WTC11 (cell line): ENCODE measurements around the gene MEIKIN. TPM values are rescaled to one million over a fixed set of nuclear protein-coding genes. Genes with fewer than 3 reads are reported as not detected.

Experiments used
- ATAC-seq: fragments of 200-7000 bp; cut with Tn5 transposase; 2 replicates; pipeline ENCODE4 v1.10.0; 2021; ENCODE audit warnings: mild to moderate bottlenecking, moderate library complexity
- CTCF ChIA-PET: fragments of 300-600 bp; sonication (Branson Sonifier 250); formaldehyde crosslinking; loops from one replicate; lab custom pipeline; 2021; ENCODE audit warnings: antibody characterized with exemption; lab: Charles Lee
- POLR2A ChIA-PET: fragments of 350-600 bp; sonication (Branson Sonifier 250); formaldehyde crosslinking; loops from one replicate; lab custom pipeline; 2021; ENCODE audit warnings: antibody characterized with exemption; lab: Charles Lee
- DNase-seq: peaks from one replicate; pipeline ENCODE4 v3.0.0; 2021; ENCODE audit warnings: low spot score
- H3K27ac Mint-ChIP-seq: 2 replicates; pipeline ENCODE4 v1.8.0; 2021; ENCODE audit warnings: mixed read lengths
- H3K27me3 Mint-ChIP-seq: 2 replicates; pipeline ENCODE4 v1.8.0; 2021; ENCODE audit warnings: low read depth, mild to moderate bottlenecking, moderate library complexity, mixed read lengths
- H3K36me3 Mint-ChIP-seq: 2 replicates; pipeline ENCODE4 v1.8.0; 2021; ENCODE audit warnings: mixed read lengths
- H3K4me1 Mint-ChIP-seq: 2 replicates; pipeline ENCODE4 v1.8.0; 2022; ENCODE audit warnings: mixed read lengths
- H3K4me3 Mint-ChIP-seq: 2 replicates; pipeline ENCODE4 v1.8.0; 2021; ENCODE audit warnings: mild to moderate bottlenecking, moderate library complexity, mixed read lengths
- H3K9me3 Mint-ChIP-seq: 2 replicates; pipeline ENCODE4 v1.8.0; 2021; ENCODE audit warnings: mixed read lengths
- E2F5 ChIP-seq: sonication (generic); formaldehyde crosslinking; IDR thresholded peaks from 2 replicates; pipeline ENCODE4 v1.8.1; 2022; ENCODE audit warnings: mild to moderate bottlenecking, moderate library complexity, missing genetic modification reagents
- ESRRA ChIP-seq: sonication (generic); formaldehyde crosslinking; IDR thresholded peaks from 2 replicates; pipeline ENCODE4 v1.8.1; 2022; ENCODE audit warnings: mild to moderate bottlenecking, missing genetic modification reagents, borderline replicate concordance
- ETV6 ChIP-seq: sonication (generic); formaldehyde crosslinking; IDR thresholded peaks from 2 replicates; pipeline ENCODE4 v1.8.1; 2022; ENCODE audit warnings: mild to moderate bottlenecking, missing genetic modification reagents
- GABPB1 ChIP-seq: sonication (generic); formaldehyde crosslinking; IDR thresholded peaks from 2 replicates; pipeline ENCODE4 v1.8.1; 2023; ENCODE audit warnings: mild to moderate bottlenecking, missing genetic modification reagents
- MLX ChIP-seq: sonication (generic); formaldehyde crosslinking; IDR thresholded peaks from 2 replicates; pipeline ENCODE4 v1.8.1; 2023; ENCODE audit warnings: mild to moderate bottlenecking, missing genetic modification reagents, moderate library complexity
- MXD4 ChIP-seq: fragments of 250-450 bp; sonication (Bioruptor Pico); IDR thresholded peaks from 2 replicates; pipeline ENCODE4 v1.8.0; 2021; ENCODE audit warnings: mild to moderate bottlenecking, moderate library complexity, borderline replicate concordance
- MYBL2 ChIP-seq: sonication (generic); formaldehyde crosslinking; IDR thresholded peaks from 2 replicates; pipeline ENCODE4 v1.8.1; 2023; ENCODE audit warnings: mild to moderate bottlenecking, moderate library complexity, missing genetic modification reagents
- NFATC4 ChIP-seq: fragments of 250-450 bp; sonication (Bioruptor Pico); IDR thresholded peaks from 2 replicates; pipeline ENCODE4 v1.9.0; 2021; ENCODE audit warnings: mild to moderate bottlenecking
- NFYB ChIP-seq: sonication (generic); formaldehyde crosslinking; conservative IDR thresholded peaks from 2 replicates; pipeline ENCODE4 v1.8.0; 2022; ENCODE audit warnings: low read depth, missing genetic modification reagents
- NR2C2 ChIP-seq: sonication (generic); formaldehyde crosslinking; IDR thresholded peaks from 2 replicates; pipeline ENCODE4 v1.8.0; 2022; ENCODE audit warnings: mild to moderate bottlenecking, missing genetic modification reagents
- NR3C1 ChIP-seq: sonication (generic); formaldehyde crosslinking; conservative IDR thresholded peaks from 2 replicates; pipeline ENCODE4 v1.8.1; 2023; ENCODE audit warnings: low read depth, mild to moderate bottlenecking, missing genetic modification reagents
- PRDM15 ChIP-seq: sonication (generic); formaldehyde crosslinking; IDR thresholded peaks from 2 replicates; pipeline ENCODE4 v1.8.0; 2022; ENCODE audit warnings: missing genetic modification reagents
- SMAD3 ChIP-seq: sonication (generic); formaldehyde crosslinking; IDR thresholded peaks from 2 replicates; pipeline ENCODE4 v1.8.0; 2022; ENCODE audit warnings: missing genetic modification reagents, mild to moderate bottlenecking, borderline replicate concordance
- SMAD4 ChIP-seq: sonication (generic); formaldehyde crosslinking; IDR thresholded peaks from 2 replicates; pipeline ENCODE4 v1.8.0; 2022; ENCODE audit warnings: mild to moderate bottlenecking, missing genetic modification reagents
- SOX15 ChIP-seq: fragments of 250-450 bp; sonication (Bioruptor Pico); IDR thresholded peaks from 2 replicates; pipeline ENCODE4 v1.9.0; 2021; ENCODE audit warnings: mild to moderate bottlenecking
- ZNF396 ChIP-seq: fragments of 250-450 bp; sonication (Bioruptor Pico); IDR thresholded peaks from 2 replicates; pipeline ENCODE4 v1.8.0; 2021; ENCODE audit warnings: mild to moderate bottlenecking, moderate library complexity, borderline replicate concordance
- ZNF423 ChIP-seq: fragments of 250-450 bp; sonication (Bioruptor Pico); IDR thresholded peaks from 2 replicates; pipeline ENCODE4 v2.1.2; 2022; ENCODE audit warnings: mild to moderate bottlenecking, moderate library complexity
- ZNF671 ChIP-seq: fragments of 250-450 bp; sonication (Bioruptor Pico); IDR thresholded peaks from 2 replicates; pipeline ENCODE4 v1.8.0; 2021; ENCODE audit warnings: mild to moderate bottlenecking
- total RNA-seq: library from RNA; stranded (reverse); gene quantifications from 3 replicates; pipeline ENCODE4 v1.2.3, GENCODE V29; 2021
- TF ChIP-seq, protein P1 (sequence below): sonication (generic); formaldehyde crosslinking; IDR thresholded peaks from 2 replicates; pipeline ENCODE4 v1.8.0; 2023; ENCODE audit warnings: missing genetic modification reagents
- TF ChIP-seq, protein P2 (sequence below): sonication (generic); formaldehyde crosslinking; IDR thresholded peaks from 2 replicates; pipeline ENCODE4 v1.8.1; 2023; ENCODE audit warnings: mild to moderate bottlenecking, missing genetic modification reagents, moderate library complexity
- TF ChIP-seq, protein P3 (sequence below): sonication (generic); formaldehyde crosslinking; IDR thresholded peaks from 2 replicates; pipeline ENCODE4 v1.8.1; 2022; ENCODE audit warnings: low read depth, missing genetic modification reagents, borderline replicate concordance
- TF ChIP-seq, protein P4 (sequence below): sonication (generic); formaldehyde crosslinking; IDR thresholded peaks from 2 replicates; pipeline ENCODE4 v1.8.1; 2022; ENCODE audit warnings: mild to moderate bottlenecking, missing genetic modification reagents, moderate library complexity, borderline replicate concordance
- TF ChIP-seq, protein P5 (sequence below): fragments of 250-450 bp; sonication (Bioruptor Pico); IDR thresholded peaks from 2 replicates; pipeline ENCODE4 v1.8.0; 2021; ENCODE audit warnings: mild to moderate bottlenecking

Gene MEIKIN
- total RNA-seq, 1 experiment from 2014 or later: not detected

- TF ChIP-seq, protein P1, sequence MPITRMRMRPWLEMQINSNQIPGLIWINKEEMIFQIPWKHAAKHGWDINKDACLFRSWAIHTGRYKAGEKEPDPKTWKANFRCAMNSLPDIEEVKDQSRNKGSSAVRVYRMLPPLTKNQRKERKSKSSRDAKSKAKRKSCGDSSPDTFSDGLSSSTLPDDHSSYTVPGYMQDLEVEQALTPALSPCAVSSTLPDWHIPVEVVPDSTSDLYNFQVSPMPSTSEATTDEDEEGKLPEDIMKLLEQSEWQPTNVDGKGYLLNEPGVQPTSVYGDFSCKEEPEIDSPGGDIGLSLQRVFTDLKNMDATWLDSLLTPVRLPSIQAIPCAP (CRISPR knock-in tag): no peak
- TF ChIP-seq GABPB1 (no peak), NFATC4 (CRISPR knock-in tag) (no peak), MYBL2 (CRISPR knock-in tag) (no peak), PRDM15 (CRISPR knock-in tag) (no peak), E2F5 (CRISPR knock-in tag) (no peak), NR3C1 (no peak), ESRRA (no peak), NFYB (CRISPR knock-in tag) (no peak)
- TF ChIP-seq, protein P2, sequence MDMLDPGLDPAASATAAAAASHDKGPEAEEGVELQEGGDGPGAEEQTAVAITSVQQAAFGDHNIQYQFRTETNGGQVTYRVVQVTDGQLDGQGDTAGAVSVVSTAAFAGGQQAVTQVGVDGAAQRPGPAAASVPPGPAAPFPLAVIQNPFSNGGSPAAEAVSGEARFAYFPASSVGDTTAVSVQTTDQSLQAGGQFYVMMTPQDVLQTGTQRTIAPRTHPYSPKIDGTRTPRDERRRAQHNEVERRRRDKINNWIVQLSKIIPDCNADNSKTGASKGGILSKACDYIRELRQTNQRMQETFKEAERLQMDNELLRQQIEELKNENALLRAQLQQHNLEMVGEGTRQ (CRISPR knock-in tag): no peak
Measured at GRCh38 chr5:131899686-131900085, 45.8 kb downstream of the MEIKIN start (continued).

DNA sequence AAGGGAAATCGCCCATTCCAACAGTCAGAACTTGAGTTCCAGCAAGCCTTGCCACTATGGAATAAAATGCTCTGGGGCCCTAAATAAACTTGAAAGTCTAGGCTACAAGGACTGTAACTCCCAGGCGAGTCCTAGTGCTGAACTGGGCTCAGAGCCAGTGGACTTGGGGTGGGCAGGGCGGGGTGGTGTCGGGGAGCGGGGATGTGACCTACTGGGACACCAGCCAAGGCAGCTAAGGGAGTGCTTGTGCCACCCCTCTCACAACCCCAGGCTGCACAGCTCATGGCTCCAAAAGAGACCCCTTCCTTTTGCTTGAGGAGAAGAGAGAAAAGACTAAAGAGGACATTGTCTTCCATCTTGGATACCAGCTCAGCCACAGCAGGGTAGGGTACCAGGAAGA, 61.5 kb downstream of the MEIKIN start:
- POLR2A ChIA-PET: no interaction called here
- TF ChIP-seq ETV6: no peak
- TF ChIP-seq SMAD4: no peak
- no peak for TF ChIP-seq ZNF396 (CRISPR knock-in tag)
- no peak for TF ChIP-seq SOX15 (CRISPR knock-in tag)
- no peak for TF ChIP-seq ZNF423
- TF ChIP-seq SMAD3 (CRISPR knock-in tag): no peak
- TF ChIP-seq, all 79 proteins: peak for 0
- CTCF ChIA-PET: no interaction called here
- H3K27me3 Mint-ChIP-seq: no peaks in the 10 kb centered on the region; the same call in 1 of the 2 replicates
- no peak for DNase-seq
- H3K36me3 Mint-ChIP-seq: no peaks in the 10 kb centered on the region
- H3K9me3 Mint-ChIP-seq: peaks cover 1% of the 10 kb centered on the region; the same call in 1 of the 2 replicates
- no peak overlapping the region for H3K27ac Mint-ChIP-seq
- H3K4me1 Mint-ChIP-seq: no peaks in the 10 kb centered on the region; the same call in 1 of the 2 replicates
- ATAC-seq: no peak
- H3K4me3 Mint-ChIP-seq: no peak overlapping the region

DNA sequence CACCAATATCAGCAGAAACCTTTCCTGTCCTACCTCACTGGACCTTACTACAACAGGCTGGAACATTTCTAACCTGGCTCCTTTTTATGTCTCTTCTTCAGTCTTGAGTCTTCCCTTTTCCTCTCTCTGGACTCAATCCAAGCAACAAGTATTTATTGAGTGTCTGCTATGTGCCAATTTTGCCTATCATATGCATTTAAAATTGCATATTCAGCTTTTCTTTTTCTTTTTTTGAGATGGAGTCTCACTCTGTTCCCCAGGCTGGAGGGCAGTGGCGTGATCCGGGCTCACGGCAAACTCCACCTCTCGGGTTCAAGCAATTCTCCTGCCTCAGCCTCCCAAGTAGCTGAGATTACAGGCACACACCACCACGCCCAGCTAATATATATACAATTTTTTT, 65.8 kb downstream of the MEIKIN start:
- ChIA-PET POLR2A (no interaction called here), CTCF (no interaction called here)
- ATAC-seq: no peak
- peaks cover 1% of the 10 kb centered on the region; the same call in 1 of the 2 replicates for H3K27me3 Mint-ChIP-seq
- H3K9me3 Mint-ChIP-seq: peaks cover 11% of the 10 kb centered on the region
- no peak overlapping the region for H3K27ac Mint-ChIP-seq
- DNase-seq: no peak
- no peaks in the 10 kb centered on the region; the same call in 1 of the 2 replicates for H3K4me1 Mint-ChIP-seq
- H3K4me3 Mint-ChIP-seq: no peak overlapping the region
- H3K36me3 Mint-ChIP-seq: no peaks in the 10 kb centered on the region
- TF ChIP-seq MXD4 (CRISPR knock-in tag) (no peak), ZNF671 (CRISPR knock-in tag) (no peak), MLX (no peak), NR2C2 (no peak)
- TF ChIP-seq, protein P3, sequence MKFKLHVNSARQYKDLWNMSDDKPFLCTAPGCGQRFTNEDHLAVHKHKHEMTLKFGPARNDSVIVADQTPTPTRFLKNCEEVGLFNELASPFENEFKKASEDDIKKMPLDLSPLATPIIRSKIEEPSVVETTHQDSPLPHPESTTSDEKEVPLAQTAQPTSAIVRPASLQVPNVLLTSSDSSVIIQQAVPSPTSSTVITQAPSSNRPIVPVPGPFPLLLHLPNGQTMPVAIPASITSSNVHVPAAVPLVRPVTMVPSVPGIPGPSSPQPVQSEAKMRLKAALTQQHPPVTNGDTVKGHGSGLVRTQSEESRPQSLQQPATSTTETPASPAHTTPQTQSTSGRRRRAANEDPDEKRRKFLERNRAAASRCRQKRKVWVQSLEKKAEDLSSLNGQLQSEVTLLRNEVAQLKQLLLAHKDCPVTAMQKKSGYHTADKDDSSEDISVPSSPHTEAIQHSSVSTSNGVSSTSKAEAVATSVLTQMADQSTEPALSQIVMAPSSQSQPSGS (CRISPR knock-in tag): no peak
- TF ChIP-seq, protein P4, sequence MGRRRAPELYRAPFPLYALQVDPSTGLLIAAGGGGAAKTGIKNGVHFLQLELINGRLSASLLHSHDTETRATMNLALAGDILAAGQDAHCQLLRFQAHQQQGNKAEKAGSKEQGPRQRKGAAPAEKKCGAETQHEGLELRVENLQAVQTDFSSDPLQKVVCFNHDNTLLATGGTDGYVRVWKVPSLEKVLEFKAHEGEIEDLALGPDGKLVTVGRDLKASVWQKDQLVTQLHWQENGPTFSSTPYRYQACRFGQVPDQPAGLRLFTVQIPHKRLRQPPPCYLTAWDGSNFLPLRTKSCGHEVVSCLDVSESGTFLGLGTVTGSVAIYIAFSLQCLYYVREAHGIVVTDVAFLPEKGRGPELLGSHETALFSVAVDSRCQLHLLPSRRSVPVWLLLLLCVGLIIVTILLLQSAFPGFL (CRISPR knock-in tag): no peak
- TF ChIP-seq, protein P5, sequence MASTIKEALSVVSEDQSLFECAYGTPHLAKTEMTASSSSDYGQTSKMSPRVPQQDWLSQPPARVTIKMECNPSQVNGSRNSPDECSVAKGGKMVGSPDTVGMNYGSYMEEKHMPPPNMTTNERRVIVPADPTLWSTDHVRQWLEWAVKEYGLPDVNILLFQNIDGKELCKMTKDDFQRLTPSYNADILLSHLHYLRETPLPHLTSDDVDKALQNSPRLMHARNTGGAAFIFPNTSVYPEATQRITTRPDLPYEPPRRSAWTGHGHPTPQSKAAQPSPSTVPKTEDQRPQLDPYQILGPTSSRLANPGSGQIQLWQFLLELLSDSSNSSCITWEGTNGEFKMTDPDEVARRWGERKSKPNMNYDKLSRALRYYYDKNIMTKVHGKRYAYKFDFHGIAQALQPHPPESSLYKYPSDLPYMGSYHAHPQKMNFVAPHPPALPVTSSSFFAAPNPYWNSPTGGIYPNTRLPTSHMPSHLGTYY (CRISPR knock-in tag): no peak
